GM18511 (cell line): ENCODE data around the gene TRERF1.
A peak's percentile ranks its signal among the peaks of the same experiment; 100 is the strongest.
"Not testable (repeated sequence)": the region's sequence is repeated elsewhere in the genome, so short reads cannot be mapped to it uniquely, and the experiment has no call there.

Experiments used
- ATAC-seq: cut with Tn5 transposase; IDR thresholded peaks from one replicate; pipeline ENCODE4 v1.9.1; 2021; ENCODE audit warnings: mild to moderate bottlenecking, moderate library complexity; ENCODE audit not compliant: unreplicated experiment

Gene TRERF1, protein sequence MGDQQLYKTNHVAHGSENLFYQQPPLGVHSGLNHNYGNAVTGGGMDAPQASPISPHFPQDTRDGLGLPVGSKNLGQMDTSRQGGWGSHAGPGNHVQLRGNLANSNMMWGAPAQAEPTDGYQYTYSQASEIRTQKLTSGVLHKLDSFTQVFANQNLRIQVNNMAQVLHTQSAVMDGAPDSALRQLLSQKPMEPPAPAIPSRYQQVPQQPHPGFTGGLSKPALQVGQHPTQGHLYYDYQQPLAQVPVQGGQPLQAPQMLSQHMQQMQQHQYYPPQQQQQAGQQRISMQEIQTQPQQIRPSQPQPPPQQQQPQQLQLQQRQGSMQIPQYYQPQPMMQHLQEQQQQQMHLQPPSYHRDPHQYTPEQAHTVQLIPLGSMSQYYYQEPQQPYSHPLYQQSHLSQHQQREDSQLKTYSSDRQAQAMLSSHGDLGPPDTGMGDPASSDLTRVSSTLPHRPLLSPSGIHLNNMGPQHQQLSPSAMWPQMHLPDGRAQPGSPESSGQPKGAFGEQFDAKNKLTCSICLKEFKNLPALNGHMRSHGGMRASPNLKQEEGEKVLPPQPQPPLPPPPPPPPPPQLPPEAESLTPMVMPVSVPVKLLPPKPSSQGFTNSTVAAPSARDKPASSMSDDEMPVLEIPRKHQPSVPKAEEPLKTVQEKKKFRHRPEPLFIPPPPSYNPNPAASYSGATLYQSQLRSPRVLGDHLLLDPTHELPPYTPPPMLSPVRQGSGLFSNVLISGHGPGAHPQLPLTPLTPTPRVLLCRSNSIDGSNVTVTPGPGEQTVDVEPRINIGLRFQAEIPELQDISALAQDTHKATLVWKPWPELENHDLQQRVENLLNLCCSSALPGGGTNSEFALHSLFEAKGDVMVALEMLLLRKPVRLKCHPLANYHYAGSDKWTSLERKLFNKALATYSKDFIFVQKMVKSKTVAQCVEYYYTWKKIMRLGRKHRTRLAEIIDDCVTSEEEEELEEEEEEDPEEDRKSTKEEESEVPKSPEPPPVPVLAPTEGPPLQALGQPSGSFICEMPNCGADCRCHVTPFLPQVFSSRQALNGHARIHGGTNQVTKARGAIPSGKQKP (N-terminal part only)

DNA sequence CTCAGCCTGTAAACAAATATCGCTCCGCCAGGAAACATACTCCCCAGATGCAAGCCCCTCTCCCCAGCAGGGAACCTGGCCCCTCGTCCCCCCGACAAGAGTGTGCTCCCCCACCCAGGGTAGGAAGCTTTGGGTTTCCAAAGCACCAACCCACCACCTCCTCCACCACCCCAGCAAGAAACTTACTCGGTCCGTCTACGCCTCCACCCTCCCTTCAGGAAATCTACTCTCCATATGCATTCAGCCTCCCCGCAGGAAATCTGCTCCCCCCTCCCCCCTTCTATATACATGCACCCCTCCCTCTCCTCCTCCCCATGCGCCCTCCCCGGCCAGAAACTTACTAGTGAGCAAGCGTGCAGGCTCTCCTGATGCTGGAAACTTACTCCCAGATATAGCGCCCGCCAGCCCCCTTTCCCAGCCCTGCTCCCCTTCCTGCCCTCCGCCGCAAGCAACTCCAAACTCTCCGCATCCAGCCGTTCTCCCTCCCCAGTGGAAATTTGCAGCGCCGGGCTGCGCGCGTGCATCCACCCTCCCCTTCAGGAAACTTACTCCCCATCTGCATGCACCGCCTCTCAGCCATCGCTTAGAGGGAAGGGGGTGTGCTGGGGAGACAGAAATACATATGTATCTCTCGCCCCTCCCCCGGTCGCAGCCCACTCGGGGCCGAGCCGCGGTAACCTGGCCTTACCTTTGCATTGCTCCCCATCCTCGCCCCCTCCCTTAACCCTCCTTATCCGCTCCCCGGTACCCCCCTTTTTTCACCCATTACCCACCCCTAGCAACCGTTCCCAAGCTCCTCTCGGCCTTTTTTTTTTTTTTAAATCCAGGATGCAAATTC lies at the start of gene TRERF1:
TSS of gene TRERF1 (minus strand) at position 594 of the 838 bp plus-strand sequence. CDS start 182,336 bp downstream, outside the sequence.
- ATAC-seq, result peak; percentile 52

- no peak for ATAC-seq
Observed at GRCh38 chr6:42498473-42499128, 46.9 kb upstream of the TRERF1 start.

- no peak for ATAC-seq
Observed at GRCh38 chr6:42493914-42494539, 42.3 kb upstream of the TRERF1 start.

- no peak for ATAC-seq
Observed at GRCh38 chr6:42488129-42488528, 36.4 kb upstream of the TRERF1 start.

- ATAC-seq, result no peak
Observed at GRCh38 chr6:42484261-42484660, 32.5 kb upstream of the TRERF1 start.

- no peak for ATAC-seq
Observed at GRCh38 chr6:42482174-42482573, 30.4 kb upstream of the TRERF1 start.

GRCh38 chr6:42471714-42472113 lies 20.0 kb upstream of the TRERF1 start:
- no peak for ATAC-seq

GRCh38 chr6:42471142-42471541 lies 19.4 kb upstream of the TRERF1 start:
- ATAC-seq, result no peak

DNA sequence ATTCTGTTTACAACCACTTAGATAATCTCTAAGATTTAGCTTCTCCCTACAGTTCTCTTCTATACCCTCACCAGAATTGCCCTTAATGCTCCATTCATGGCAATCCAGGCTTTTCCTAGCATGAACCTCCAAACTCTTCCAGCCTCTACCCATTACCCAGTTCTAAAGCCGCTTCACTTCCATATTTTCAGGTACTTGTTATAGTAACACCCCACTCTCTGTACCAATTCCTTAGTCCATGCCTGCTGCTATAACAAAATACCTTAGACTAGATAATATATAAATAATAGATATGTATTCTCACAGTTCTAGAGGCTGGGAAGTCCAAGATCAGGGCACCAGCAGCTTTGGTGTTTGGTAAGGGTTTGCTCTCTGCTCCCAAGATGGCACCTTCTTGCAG lies 16.5 kb upstream of the TRERF1 start:
- no peak for ATAC-seq

DNA sequence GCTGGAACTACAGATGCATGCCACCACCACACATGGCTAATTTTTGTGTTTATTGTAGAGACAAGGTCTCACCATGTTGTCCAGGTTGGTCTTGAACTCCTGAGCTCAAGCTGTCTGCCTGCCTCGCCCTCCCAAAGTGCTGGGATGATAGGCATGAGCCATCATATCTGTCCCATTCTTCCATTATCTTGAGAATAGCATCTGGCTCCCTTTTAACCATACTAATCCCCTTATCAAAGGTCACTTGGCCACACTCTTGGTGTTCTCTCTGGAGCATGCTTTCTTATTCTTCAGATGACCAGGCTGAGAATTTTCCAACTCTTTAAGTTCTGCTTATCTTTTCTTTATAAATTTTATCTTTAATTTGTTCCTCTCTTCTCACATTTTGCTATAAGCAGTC lies 15.9 kb upstream of the TRERF1 start:
- no peak for ATAC-seq

GRCh38 chr6:42466470-42466869 lies 14.7 kb upstream of the TRERF1 start:
- not testable (repeated sequence) for ATAC-seq

DNA sequence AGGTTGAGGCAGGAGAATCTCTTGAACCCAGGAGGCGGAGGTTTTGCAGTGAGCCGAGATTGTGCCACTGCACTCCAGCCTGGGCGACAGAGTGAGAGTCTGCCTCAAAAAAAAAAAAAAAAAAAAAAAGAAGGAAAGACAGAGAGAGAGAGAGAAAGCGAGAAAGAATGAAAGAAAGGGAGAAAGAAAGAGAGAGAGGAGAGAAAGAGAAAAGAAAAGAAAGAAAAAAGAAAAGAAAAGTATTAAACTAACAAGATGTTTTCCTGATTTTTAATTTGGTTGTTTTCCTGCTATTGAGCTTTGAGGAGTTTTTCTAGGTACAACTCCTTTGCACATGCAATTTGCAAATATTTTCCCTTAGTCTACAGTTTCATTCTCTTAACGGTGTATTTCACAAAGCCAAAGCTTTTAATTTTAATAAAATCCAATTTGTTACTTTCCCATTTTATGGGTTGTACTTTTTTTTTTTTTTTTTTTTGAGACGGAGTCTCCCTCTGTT lies 10.8 kb upstream of the TRERF1 start:
- ATAC-seq, result no peak

GRCh38 chr6:42460883-42461282 lies 9.2 kb upstream of the TRERF1 start:
- ATAC-seq, result no peak

- ATAC-seq, result no peak
Observed at GRCh38 chr6:42459888-42460287, 8.2 kb upstream of the TRERF1 start.

- ATAC-seq, result no peak
Observed at GRCh38 chr6:42454428-42454791, 2.7 kb upstream of the TRERF1 start.

DNA sequence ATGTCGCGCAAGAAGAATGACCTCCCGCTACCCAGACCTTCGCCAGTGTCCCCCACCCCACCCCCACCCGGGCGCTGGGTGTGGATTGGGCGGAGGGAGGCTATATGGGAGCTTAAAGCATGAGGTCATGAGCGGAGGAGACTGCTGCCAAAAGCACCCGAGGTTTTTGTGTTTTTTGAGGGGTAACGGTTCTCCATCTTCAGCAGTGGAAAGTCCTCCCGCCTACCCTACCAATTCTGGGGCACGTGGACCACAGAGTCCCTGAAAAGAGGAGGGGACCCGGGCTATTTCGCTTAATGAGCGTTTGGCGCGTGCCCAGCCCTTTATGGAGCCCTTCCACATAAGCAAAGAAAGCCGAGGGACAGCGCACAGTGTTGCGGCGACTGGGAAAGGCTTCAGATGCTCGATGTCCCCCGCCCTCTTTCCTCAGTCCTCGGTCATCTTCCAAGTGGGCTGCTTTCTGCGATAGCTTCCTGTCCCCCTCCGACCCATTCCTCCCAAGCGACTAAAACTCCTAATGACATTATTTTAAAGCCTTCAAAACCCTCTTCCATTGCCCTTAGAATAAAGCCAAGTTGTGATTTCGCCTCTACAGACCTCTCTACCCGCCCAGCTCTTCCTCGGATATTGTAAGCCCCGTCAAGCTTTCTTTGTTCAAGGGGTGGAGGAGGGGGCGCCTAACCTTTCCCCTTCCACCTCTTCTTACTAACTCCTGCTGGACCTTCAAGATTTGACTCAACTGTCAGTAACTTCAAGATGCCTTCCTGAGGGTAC lies 2.1 kb upstream of the TRERF1 start:
- no peak for ATAC-seq

GRCh38 chr6:42453031-42453653 lies 1.4 kb upstream of the TRERF1 start:
- peak; percentile 68 for ATAC-seq
